DND-41 (cell line): ENCODE data around the gene SDSL.

Experiments
- ATAC-seq: fragments of 200-7000 bp; cut with Tn5 transposase; 3 replicates; pipeline ENCODE4 v1.9.1; 2021; ENCODE audit warnings: low read depth; ENCODE audit not compliant: insufficient read depth
- DNase-seq: peaks from one replicate; pipeline ENCODE4 v3.0.0-alpha.2; 2020
- H2AFZ ChIP-seq: 2 replicates; pipeline ENCODE4 v1.6.0; 2012; ENCODE audit warnings: low read depth, low read length
- H3K27ac ChIP-seq: 2 replicates; pipeline ENCODE4 v1.5.1; 2012; ENCODE audit warnings: low read length, inconsistent platforms
- H3K27me3 ChIP-seq: fragments of 200-600 bp; sonication (generic); 2 replicates; pipeline ENCODE4 v1.6.0; 2012; ENCODE audit warnings: low read length, mild to moderate bottlenecking, inconsistent platforms; ENCODE audit not compliant: insufficient read depth, poor library complexity
- H3K36me3 ChIP-seq: 2 replicates; pipeline ENCODE4 v1.5.1; 2012; ENCODE audit warnings: low read length, inconsistent platforms; ENCODE audit not compliant: insufficient read depth
- H3K4me1 ChIP-seq: 2 replicates; pipeline ENCODE4 v1.5.1; 2012; ENCODE audit warnings: mild to moderate bottlenecking, low read length; ENCODE audit not compliant: insufficient read depth
- H3K4me2 ChIP-seq: 2 replicates; pipeline ENCODE4 v1.6.0; 2012; ENCODE audit warnings: mild to moderate bottlenecking, moderate library complexity, low read length, inconsistent platforms; ENCODE audit not compliant: insufficient read depth
- H3K4me3 ChIP-seq, 2 experiments: fragments of 200-600 bp in 1 of 2; shearing (Covaris generic) in 1 of 2; 2 replicates each; pipeline ENCODE4 v1.5.1; 2012 to 2016; ENCODE audit warnings: inconsistent platforms in 2 of 2, low read length in 2 of 2, mild to moderate bottlenecking in 2 of 2, low read depth in 1 of 2, moderate library complexity in 1 of 2
- H3K79me2 ChIP-seq: 2 replicates; pipeline ENCODE4 v1.6.0; 2012; ENCODE audit warnings: low read length, inconsistent platforms; ENCODE audit not compliant: insufficient read depth
- H3K9ac ChIP-seq: 2 replicates; pipeline ENCODE4 v1.6.0; 2012; ENCODE audit warnings: low read depth, mild to moderate bottlenecking, inconsistent platforms, low read length, moderate library complexity
- H3K9me3 ChIP-seq: 2 replicates; pipeline ENCODE4 v1.5.1; 2012; ENCODE audit warnings: low read length, moderate library complexity, mild to moderate bottlenecking, inconsistent platforms; ENCODE audit not compliant: insufficient read depth, severe bottlenecking
- H4K20me1 ChIP-seq: 2 replicates; pipeline ENCODE4 v1.6.0; 2012; ENCODE audit warnings: low read length; ENCODE audit not compliant: insufficient read depth
- EZH2 ChIP-seq: IDR thresholded peaks from 3 replicates; pipeline ENCODE4 v1.6.1; 2012; ENCODE audit warnings: borderline replicate concordance, low read depth, mild to moderate bottlenecking, moderate library complexity, low read length, inconsistent platforms; ENCODE audit not compliant: severe bottlenecking
- TF ChIP-seq, protein P1 (sequence below): IDR thresholded peaks from 2 replicates; pipeline ENCODE4 v1.5.1; 2012; ENCODE audit warnings: borderline replicate concordance, low read length, moderate library complexity, mild to moderate bottlenecking; ENCODE audit not compliant: poor library complexity, severe bottlenecking; ENCODE audit errors: extremely low read depth

Gene SDSL

DNA sequence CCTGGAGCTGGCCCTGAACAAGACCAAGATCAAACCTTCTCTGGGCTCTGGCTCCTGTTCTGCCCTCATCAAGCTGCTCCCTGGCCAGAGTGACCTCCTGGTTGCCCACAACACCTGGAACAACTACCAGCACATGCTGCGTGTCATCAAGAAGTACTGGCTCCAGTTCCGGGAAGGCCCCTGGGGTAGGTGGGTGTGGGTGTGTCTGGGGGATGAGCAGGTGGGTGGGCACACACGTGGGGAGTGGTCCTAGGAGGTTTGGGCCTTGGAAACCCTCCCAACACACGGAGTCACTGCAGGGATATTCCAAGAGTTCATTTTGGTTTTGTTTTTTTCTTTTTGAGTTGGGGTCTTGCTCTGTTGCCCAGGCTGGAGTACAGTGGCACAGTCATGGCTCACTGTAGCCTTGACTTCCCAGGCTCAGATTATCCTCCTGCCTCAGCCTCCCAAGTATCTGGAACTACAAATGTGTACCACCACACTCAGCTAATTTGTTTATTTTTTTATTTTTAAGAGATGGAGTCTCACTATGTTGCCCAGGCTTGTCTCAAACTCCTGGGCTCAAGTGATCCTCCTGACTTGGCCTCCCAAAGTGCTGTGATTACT lies 47.3 kb upstream of the SDSL start:
- H2AFZ ChIP-seq: no peak overlapping the region
- TF ChIP-seq EZH2: no peak
- TF ChIP-seq, protein P1, sequence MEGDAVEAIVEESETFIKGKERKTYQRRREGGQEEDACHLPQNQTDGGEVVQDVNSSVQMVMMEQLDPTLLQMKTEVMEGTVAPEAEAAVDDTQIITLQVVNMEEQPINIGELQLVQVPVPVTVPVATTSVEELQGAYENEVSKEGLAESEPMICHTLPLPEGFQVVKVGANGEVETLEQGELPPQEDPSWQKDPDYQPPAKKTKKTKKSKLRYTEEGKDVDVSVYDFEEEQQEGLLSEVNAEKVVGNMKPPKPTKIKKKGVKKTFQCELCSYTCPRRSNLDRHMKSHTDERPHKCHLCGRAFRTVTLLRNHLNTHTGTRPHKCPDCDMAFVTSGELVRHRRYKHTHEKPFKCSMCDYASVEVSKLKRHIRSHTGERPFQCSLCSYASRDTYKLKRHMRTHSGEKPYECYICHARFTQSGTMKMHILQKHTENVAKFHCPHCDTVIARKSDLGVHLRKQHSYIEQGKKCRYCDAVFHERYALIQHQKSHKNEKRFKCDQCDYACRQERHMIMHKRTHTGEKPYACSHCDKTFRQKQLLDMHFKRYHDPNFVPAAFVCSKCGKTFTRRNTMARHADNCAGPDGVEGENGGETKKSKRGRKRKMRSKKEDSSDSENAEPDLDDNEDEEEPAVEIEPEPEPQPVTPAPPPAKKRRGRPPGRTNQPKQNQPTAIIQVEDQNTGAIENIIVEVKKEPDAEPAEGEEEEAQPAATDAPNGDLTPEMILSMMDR: no peak
- no peak overlapping the region for H3K9ac ChIP-seq
- no peaks in the 10 kb centered on the region for H4K20me1 ChIP-seq
- H3K4me2 ChIP-seq: no peak overlapping the region
- no peaks in the 10 kb centered on the region for H3K27me3 ChIP-seq
- no peaks in the 10 kb centered on the region for H3K9me3 ChIP-seq
- ATAC-seq (no peak), DNase-seq (no peak)
- peaks cover 3% of the 10 kb centered on the region; the same call in 1 of the 2 replicates for H3K36me3 ChIP-seq
- no peak overlapping the region for H3K27ac ChIP-seq
- no peaks in the 10 kb centered on the region for H3K79me2 ChIP-seq
- no peaks in the 10 kb centered on the region for H3K4me1 ChIP-seq
- H3K4me3 ChIP-seq: no peak overlapping the region

DNA sequence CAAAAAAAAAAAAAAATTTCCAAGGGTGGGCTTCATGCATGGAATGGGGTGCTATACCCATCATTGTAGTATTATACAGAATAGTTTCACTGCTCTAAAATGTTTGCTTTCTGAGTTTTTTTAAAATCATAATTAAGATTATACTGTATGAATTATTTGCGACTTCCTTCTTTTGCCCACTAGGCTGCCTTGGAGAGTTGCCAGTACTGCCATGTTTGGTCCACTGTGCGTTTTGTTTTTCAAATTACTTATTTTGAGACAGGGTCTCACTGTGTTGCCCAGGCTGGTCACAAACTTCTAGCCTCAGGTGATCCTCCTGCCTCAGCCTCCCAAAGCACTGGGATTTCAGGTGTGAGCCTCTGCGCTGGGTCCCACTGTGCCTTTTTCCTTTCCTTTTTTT lies 43.9 kb upstream of the SDSL start:
- Histone ChIP-seq H3K36me3 (peaks cover 3% of the 10 kb centered on the region; the same call in 1 of the 2 replicates), H3K27ac (no peak overlapping the region), H3K4me1 (no peaks in the 10 kb centered on the region), H4K20me1 (no peaks in the 10 kb centered on the region), H2AFZ (no peak overlapping the region), H3K79me2 (no peaks in the 10 kb centered on the region), H3K4me3 (no peak overlapping the region), H3K27me3 (no peaks in the 10 kb centered on the region), H3K4me2 (no peak overlapping the region), H3K9me3 (no peaks in the 10 kb centered on the region), H3K9ac (no peak overlapping the region)
- no peak for ATAC-seq
- TF ChIP-seq EZH2: no peak
- TF ChIP-seq, protein P1: no peak
- DNase-seq: no peak

DNA sequence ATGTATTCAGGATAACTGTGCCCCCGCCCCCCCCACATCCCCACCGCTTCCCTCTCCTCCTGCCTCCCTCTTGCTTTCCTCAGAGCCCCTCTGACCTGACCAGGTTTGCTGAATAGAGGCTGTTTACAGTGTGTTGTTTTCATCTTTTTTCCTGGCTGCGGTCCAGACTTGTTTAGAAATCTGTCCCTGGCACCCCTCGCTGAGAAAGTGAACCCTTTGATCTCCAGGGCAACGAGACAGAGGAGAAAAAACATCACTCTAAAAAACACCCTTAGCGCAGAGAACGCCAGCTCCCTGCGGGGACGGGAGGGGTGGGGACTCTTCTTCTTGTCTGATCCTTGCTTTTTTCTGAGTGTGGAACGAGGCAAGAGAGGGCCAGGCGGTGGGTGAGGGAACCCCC lies 41.0 kb upstream of the SDSL start:
- Histone ChIP-seq H3K9ac (no peak overlapping the region), H3K27ac (no peak overlapping the region), H3K36me3 (no peaks in the 10 kb centered on the region), H4K20me1 (no peaks in the 10 kb centered on the region), H3K4me1 (no peaks in the 10 kb centered on the region), H3K4me3 (no peak overlapping the region), H3K27me3 (no peaks in the 10 kb centered on the region), H3K79me2 (no peaks in the 10 kb centered on the region), H3K4me2 (no peak overlapping the region), H2AFZ (no peak overlapping the region), H3K9me3 (no peaks in the 10 kb centered on the region)
- DNase-seq (no peak), ATAC-seq (no peak)
- TF ChIP-seq, protein P1: no peak
- no peak for TF ChIP-seq EZH2
